GM21619 (cell line): ENCODE measurements around the gene OBSCN.
A peak's percentile ranks its signal among the peaks of the same experiment; 100 is the strongest.
"Not testable (repeated sequence)": the region's sequence is repeated elsewhere in the genome, so short reads cannot be mapped to it uniquely, and the experiment has no call there.

Experiments used
- ATAC-seq: cut with Tn5 transposase; IDR thresholded peaks from one replicate; pipeline ENCODE4 v1.9.1; 2021; ENCODE audit not compliant: unreplicated experiment

OBSCN gene

GRCh38 chr1:228211531-228212414, 3.9 kb downstream of the OBSCN start:
- ATAC-seq: no peak

GRCh38 chr1:228212415-228212965, 4.6 kb downstream of the OBSCN start:
- ATAC-seq: no peak

GRCh38 chr1:228212966-228213844, 5.4 kb downstream of the OBSCN start:
- peak; percentile 90 for ATAC-seq

GRCh38 chr1:228213917-228214808, 6.3 kb downstream of the OBSCN start:
- no peak for ATAC-seq

GRCh38 chr1:228214921-228215662, 7.2 kb downstream of the OBSCN start:
- no peak for ATAC-seq

- no peak for ATAC-seq
Observed at GRCh38 chr1:228215663-228216116, 7.8 kb downstream of the OBSCN start.

GRCh38 chr1:228216371-228217320, 8.8 kb downstream of the OBSCN start:
- no peak for ATAC-seq

GRCh38 chr1:228217551-228218344, 9.9 kb downstream of the OBSCN start:
- ATAC-seq: no peak

GRCh38 chr1:228218513-228219244, 10.8 kb downstream of the OBSCN start:
- ATAC-seq: no peak

GRCh38 chr1:228219245-228219961, 11.6 kb downstream of the OBSCN start:
- no peak for ATAC-seq

GRCh38 chr1:228219962-228220780, 12.3 kb downstream of the OBSCN start:
- ATAC-seq: no peak

GRCh38 chr1:228221097-228221496, 13.3 kb downstream of the OBSCN start:
- ATAC-seq: not testable (repeated sequence)

GRCh38 chr1:228222548-228222947, 14.7 kb downstream of the OBSCN start:
- ATAC-seq: no peak

GRCh38 chr1:228224198-228225164, 16.6 kb downstream of the OBSCN start:
- no peak for ATAC-seq
